H1 (cell line): ENCODE results near the gene PRKCH. TPM values are rescaled to one million over a fixed set of nuclear protein-coding genes. Genes with fewer than 3 reads are reported as not detected.

Source experiments
- SRF ChIP-seq: IDR thresholded peaks from 2 replicates; pipeline ENCODE4 v1.6.1; 2011; ENCODE audit warnings: mild to moderate bottlenecking, low read depth, low read length, moderate library complexity
- polyA plus RNA-seq, 7 experiments: library from polyadenylated mRNA; depleted of rRNA in 3 of 7; stranded (reverse) in 5 of 7; unstranded in 2 of 7; fragments of >200 nt in 5 of 7; fragments of 200-250 nt in 2 of 7; gene quantifications; 1 replicate in 5 of 7; 2 replicates in 1 of 7; 4 replicates in 1 of 7; pipeline versions ENCODE4 v1.2.1 to v1.2.3, GENCODE V29; 2011 to 2013; ENCODE audit warnings: missing spikeins in 2 of 7, mixed read lengths in 2 of 7
- total RNA-seq: library from RNA; stranded (reverse); fragmentation: NEBNext Ultra II Directional; extraction: Animal tissue kit (Norgen Biotek cat#: 25700); gene quantifications from 2 replicates; pipeline ENCODE4 v1.2.1, GENCODE V29; 2021

Gene PRKCH
- total and polyA plus RNA-seq, 2 of the 8 experiments (the other 6 are each of a cell fraction or from before 2014, with no cell fraction given), result 6.4 to 7.0 TPM

GRCh38 chr14:61284001-61284400, 37.4 kb upstream of the PRKCH start (continued):
- TF ChIP-seq SRF, result no peak
